Hematopoietic multipotent progenitor cell treated with erythropoietin and hydrocortisone succinate and interleukin-3 and kit ligand, for 8 days (in vitro differentiated cells): Measurements from ENCODE around the gene NPLOC4.
"Not testable (repeated sequence)": the region's sequence is repeated elsewhere in the genome, so short reads cannot be mapped to it uniquely, and the experiment has no call there.

ENCODE experiments used
- DNase-seq: peaks from one replicate; pipeline ENCODE4 v3.0.0-alpha.2; 2015

NPLOC4 gene

GRCh38 chr17:81630274-81630673 is 6.6 kb downstream of the NPLOC4 start:
- DNase-seq = no peak

GRCh38 chr17:81621494-81622130 is 15.3 kb downstream of the NPLOC4 start:
- no peak for DNase-seq

GRCh38 chr17:81618307-81618706 is 18.6 kb downstream of the NPLOC4 start:
- DNase-seq = not testable (repeated sequence)

- DNase-seq = no peak
Observed at GRCh38 chr17:81616877-81617276, 20.0 kb downstream of the NPLOC4 start.

GRCh38 chr17:81615401-81615930 is 21.4 kb downstream of the NPLOC4 start:
- DNase-seq = no peak

GRCh38 chr17:81612172-81612970 is 24.5 kb downstream of the NPLOC4 start:
- DNase-seq = no peak

GRCh38 chr17:81609541-81610311 is 27.2 kb downstream of the NPLOC4 start:
- no peak for DNase-seq

- no peak for DNase-seq
Observed at GRCh38 chr17:81608605-81609004, 28.3 kb downstream of the NPLOC4 start.

- DNase-seq = no peak
Observed at GRCh38 chr17:81608082-81608481, 28.8 kb downstream of the NPLOC4 start.

GRCh38 chr17:81607431-81607830 is 29.5 kb downstream of the NPLOC4 start:
- DNase-seq = no peak

- no peak for DNase-seq
Observed at GRCh38 chr17:81603846-81604610, 32.9 kb downstream of the NPLOC4 start.

GRCh38 chr17:81601525-81602120 is 35.3 kb downstream of the NPLOC4 start:
- DNase-seq = peak; percentile 71

- no peak for DNase-seq
Observed at GRCh38 chr17:81599719-81600486, 37.0 kb downstream of the NPLOC4 start.

GRCh38 chr17:81593105-81593871 is 43.6 kb downstream of the NPLOC4 start:
- no peak for DNase-seq

GRCh38 chr17:81591971-81592370 is 44.9 kb downstream of the NPLOC4 start:
- DNase-seq = no peak

- no peak for DNase-seq
Observed at GRCh38 chr17:81590121-81590520, 46.8 kb downstream of the NPLOC4 start.

- no peak for DNase-seq
Observed at GRCh38 chr17:81589612-81590011, 47.3 kb downstream of the NPLOC4 start.

- DNase-seq = no peak
Observed at GRCh38 chr17:81586096-81586495, 50.8 kb downstream of the NPLOC4 start.

GRCh38 chr17:81584771-81585170 is 52.1 kb downstream of the NPLOC4 start:
- not testable (repeated sequence) for DNase-seq

GRCh38 chr17:81583589-81584342 is 53.1 kb downstream of the NPLOC4 start:
- DNase-seq = no peak
